ENCODE data around the gene SORCS2. TPM values are rescaled to one million over a fixed set of nuclear protein-coding genes. Genes with fewer than 3 reads are reported as not detected.

The SORCS2 gene
- total RNA-seq, 6 experiments from 2014 or later = 0.18 to 6.2 (median 3.1) TPM

- ATAC-seq = no peak
Measured at GRCh38 chr4:7397206-7398103, 205.1 kb downstream of the SORCS2 start.

GRCh38 chr4:7398104-7398423 lies 205.7 kb downstream of the SORCS2 start:
- Histone ChIP-seq H3K36me3 (no peaks in the 10 kb centered on the region), H3K27ac (no peak overlapping the region), H3K27me3 (no peaks in the 10 kb centered on the region), H3K9me3 (no peaks in the 10 kb centered on the region), H3K4me1 (no peaks in the 10 kb centered on the region), H3K4me3 (no peak overlapping the region)
- ATAC-seq (no peak), DNase-seq (no peak)
- TF ChIP-seq POLR2A (IDR thresholded peaks at IDR 0.05) = no peak
- 67% methylated on average over 1 of the region's 6 CpGs for WGBS (ENCODE audit: insufficient coverage, low coverage, low lambda C conversion rate, missing lambda C conversion rate)
- intact Hi-C loops (cut with DNase I) = no loop called here

More at GRCh38 chr4:7397206-7398103, 205.1 kb downstream of the SORCS2 start:
- TF ChIP-seq POLR2A (IDR thresholded peaks at IDR 0.05) (no peak), CTCF (IDR thresholded peaks at IDR 0.05) (no peak)
- WGBS (ENCODE audit: insufficient coverage, low coverage, low lambda C conversion rate, missing lambda C conversion rate) = 70% methylated on average over 15 of the region's 24 CpGs
- Histone ChIP-seq H3K9me3 (no peaks in the 10 kb centered on the region), H3K27me3 (no peaks in the 10 kb centered on the region), H3K27ac (no peak overlapping the region), H3K36me3 (no peaks in the 10 kb centered on the region), H3K4me1 (no peaks in the 10 kb centered on the region), H3K4me3 (no peak overlapping the region)
- intact Hi-C loops (cut with DNase I) = no loop called here
- no peak for DNase-seq

GRCh38 chr4:7398788-7399439 lies 206.6 kb downstream of the SORCS2 start:
- TF ChIP-seq CTCF (IDR thresholded peaks at IDR 0.05) = no peak
- TF ChIP-seq POLR2A (IDR thresholded peaks at IDR 0.05) = no peak
- Histone ChIP-seq H3K4me1 (no peaks in the 10 kb centered on the region), H3K36me3 (no peaks in the 10 kb centered on the region), H3K27me3 (no peaks in the 10 kb centered on the region), H3K4me3 (no peak overlapping the region), H3K9me3 (no peaks in the 10 kb centered on the region), H3K27ac (no peak overlapping the region)
- 70% methylated on average over 7 of the region's 8 CpGs for WGBS (ENCODE audit: insufficient coverage, low coverage, low lambda C conversion rate, missing lambda C conversion rate)
- no peak for ATAC-seq
- DNase-seq = no peak
- intact Hi-C loops (cut with DNase I) = no loop called here

- Histone ChIP-seq H3K4me1 (no peaks in the 10 kb centered on the region), H3K27ac (no peak overlapping the region), H3K27me3 (no peaks in the 10 kb centered on the region), H3K9me3 (no peaks in the 10 kb centered on the region), H3K36me3 (no peaks in the 10 kb centered on the region), H3K4me3 (no peak overlapping the region)
- DNase-seq = peak in 2 of 3 donors; percentile 4 to 31
- intact Hi-C loops (cut with DNase I) = no loop called here
- no peak for TF ChIP-seq CTCF (IDR thresholded peaks at IDR 0.05)
- TF ChIP-seq POLR2A (IDR thresholded peaks at IDR 0.05) = no peak
- ATAC-seq = no peak
- 69% methylated on average over 8 of the region's 16 CpGs for WGBS (ENCODE audit: insufficient coverage, low coverage, low lambda C conversion rate, missing lambda C conversion rate)
Measured at GRCh38 chr4:7399440-7400234, 207.3 kb downstream of the SORCS2 start.

Data from right lobe of liver (tissue), 6 donors.